NB4 (cell line): Measurements from ENCODE around the gene IL10RB.

Source experiments
- DNase-seq: peaks from one replicate; pipeline ENCODE4 v3.0.0; 2010; ENCODE audit warnings: low read depth
- H3K4me3 ChIP-seq: one replicate; pipeline ENCODE4 v1.5.1; 2011; ENCODE audit warnings: mild to moderate bottlenecking, low read depth, low read length, moderate library complexity
- CTCF ChIP-seq: IDR thresholded peaks from one replicate; pipeline ENCODE4 v1.5.1; 2012; ENCODE audit warnings: low read depth, low read length
- MAX ChIP-seq: IDR thresholded peaks from 2 replicates; pipeline ENCODE4 v1.6.1; 2011; ENCODE audit warnings: low read depth, low read length
- MYC ChIP-seq: IDR thresholded peaks from 2 replicates; pipeline ENCODE4 v1.6.1; 2011; ENCODE audit warnings: low read depth, low read length
- POLR2A ChIP-seq: IDR thresholded peaks from 2 replicates; pipeline ENCODE4 v1.6.1; 2011; ENCODE audit warnings: mild to moderate bottlenecking; ENCODE audit not compliant: insufficient read length; ENCODE audit errors: extremely low read depth

IL10RB gene

GRCh38 chr21:33334191-33334590 is 68.0 kb downstream of the IL10RB start:
- no peak overlapping the region for H3K4me3 ChIP-seq
- no peak for DNase-seq
- TF ChIP-seq POLR2A: no peak
- TF ChIP-seq MYC: no peak
- no peak for TF ChIP-seq CTCF
- TF ChIP-seq MAX: no peak

- TF ChIP-seq MYC (no peak), CTCF (no peak), MAX (no peak), POLR2A (no peak)
- H3K4me3 ChIP-seq: no peak overlapping the region
- DNase-seq: no peak
Observed at GRCh38 chr21:33334824-33335223, 68.7 kb downstream of the IL10RB start.

- TF ChIP-seq MYC: no peak
- TF ChIP-seq POLR2A: no peak
- no peak for TF ChIP-seq CTCF
- no peak for TF ChIP-seq MAX
- DNase-seq: no peak
- no peak overlapping the region for H3K4me3 ChIP-seq
Observed at GRCh38 chr21:33339135-33339534, 73.0 kb downstream of the IL10RB start.

- TF ChIP-seq POLR2A (no peak), MYC (no peak), CTCF (no peak), MAX (no peak)
- DNase-seq: no peak
- H3K4me3 ChIP-seq: no peak overlapping the region
Observed at GRCh38 chr21:33339918-33340317, 73.8 kb downstream of the IL10RB start.

GRCh38 chr21:33345751-33346238 is 79.6 kb downstream of the IL10RB start:
- H3K4me3 ChIP-seq: no peak overlapping the region
- TF ChIP-seq POLR2A (no peak), CTCF (no peak), MYC (no peak), MAX (no peak)

More at GRCh38 chr21:33345751-33346238, 79.6 kb downstream of the IL10RB start:
- DNase-seq: no peak
